Tongue (tissue), 2 donors: ENCODE results near the gene ABLIM2. TPM values are rescaled to one million over a fixed set of nuclear protein-coding genes. Genes with fewer than 3 reads are reported as not detected.

Source experiments
- DNase-seq: peaks from one replicate; pipeline ENCODE4 v3.0.0-alpha.2; 2015
- total RNA-seq: library from RNA; depleted of rRNA; stranded (reverse); fragments of >200 nt; gene quantifications from one replicate; pipeline ENCODE4 v1.2.3, GENCODE V29; 2014

Gene ABLIM2
- total RNA-seq, 1 donor from 2014 or later, result 44.2 TPM

- DNase-seq, result no peak
These were observed 73.7 kb downstream of the ABLIM2 start for GRCh38 chr4:8084712-8085490.

GRCh38 chr4:8084031-8084660, 74.5 kb downstream of the ABLIM2 start:
- DNase-seq, result no peak

GRCh38 chr4:8083086-8083825, 75.4 kb downstream of the ABLIM2 start:
- no peak for DNase-seq

GRCh38 chr4:8082517-8083055, 76.0 kb downstream of the ABLIM2 start:
- DNase-seq, result no peak

GRCh38 chr4:8081621-8082516, 76.7 kb downstream of the ABLIM2 start:
- DNase-seq, result peak; percentile 15

- no peak for DNase-seq
These were observed 77.4 kb downstream of the ABLIM2 start for GRCh38 chr4:8081171-8081570.

DNA sequence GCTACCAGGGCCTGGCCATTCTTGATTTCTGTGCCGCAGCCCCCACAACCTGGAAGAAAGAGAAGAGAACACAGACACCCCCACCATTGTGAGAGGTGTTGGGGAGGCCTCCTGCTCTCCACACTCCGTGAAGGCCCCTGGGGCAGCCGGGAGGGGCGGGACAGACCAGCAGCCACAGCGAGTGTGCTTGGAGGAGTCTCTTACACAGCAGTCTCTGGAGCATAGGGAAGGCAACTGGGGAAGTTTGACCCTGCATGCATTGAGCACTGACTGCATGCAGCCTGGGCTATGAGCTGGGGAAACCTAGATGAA, 77.9 kb downstream of the ABLIM2 start:
- no peak for DNase-seq

- peak; percentile 34 for DNase-seq
These were observed 78.5 kb downstream of the ABLIM2 start for GRCh38 chr4:8079916-8080753.

DNA sequence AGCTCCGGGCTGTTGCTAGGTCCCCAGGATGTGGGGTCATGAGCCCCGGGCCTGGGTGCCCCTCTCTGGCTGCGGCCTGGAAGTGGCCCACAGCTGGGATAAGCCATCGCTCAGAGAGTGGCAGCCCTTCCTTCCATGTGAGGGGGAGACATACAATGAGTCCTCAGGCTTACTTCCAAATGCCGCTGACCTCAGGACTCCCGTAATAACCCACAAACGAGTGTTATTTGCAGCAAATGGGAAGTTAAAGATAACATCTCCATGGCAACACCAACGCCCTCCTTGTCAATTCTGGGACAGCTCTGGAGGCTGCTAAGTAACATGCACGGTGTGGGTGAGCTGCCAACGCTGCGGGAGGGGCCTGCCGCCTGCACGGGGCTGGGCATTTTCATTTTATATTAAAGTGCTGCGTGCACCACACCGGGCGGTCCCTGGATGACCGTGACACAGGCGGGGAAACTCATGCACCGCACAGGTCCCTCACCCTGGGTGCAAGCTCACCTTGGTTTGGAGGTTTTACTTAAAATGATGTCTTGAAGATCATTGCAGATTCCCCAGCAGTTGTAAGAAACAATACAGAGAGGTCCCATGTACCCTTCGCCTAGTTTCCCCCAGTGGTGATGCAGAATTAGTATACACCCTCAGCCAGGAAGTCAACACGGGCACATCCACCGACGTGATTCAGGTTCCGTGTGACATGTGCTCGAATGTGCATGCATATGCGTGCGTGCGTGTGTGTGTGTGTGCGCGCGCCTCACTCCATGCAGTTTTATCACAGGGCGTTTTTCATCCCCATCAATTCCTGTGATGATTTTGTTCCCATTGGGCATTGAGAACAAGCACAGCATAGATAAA, 79.4 kb downstream of the ABLIM2 start:
- no peak for DNase-seq

DNA sequence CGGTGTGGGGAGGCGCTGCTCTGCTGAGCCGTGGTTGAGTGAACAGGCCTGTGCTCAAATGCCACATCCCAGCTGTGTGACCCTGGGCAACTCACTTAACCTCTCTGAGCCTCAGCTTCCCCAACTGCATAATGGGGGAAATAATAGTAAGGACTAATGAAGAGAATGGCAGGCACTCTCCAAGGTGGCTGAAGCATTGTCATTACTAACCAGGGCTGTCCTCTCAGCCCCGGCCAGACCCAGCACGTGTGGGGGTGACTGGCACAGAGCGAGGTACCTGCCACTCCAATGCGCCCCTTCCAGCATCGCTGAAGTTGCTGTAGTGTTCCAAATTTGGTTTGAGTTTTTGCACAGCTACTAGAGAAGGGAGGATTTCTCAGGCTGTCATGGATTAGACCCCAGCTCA, 80.0 kb downstream of the ABLIM2 start:
- DNase-seq, result no peak

DNA sequence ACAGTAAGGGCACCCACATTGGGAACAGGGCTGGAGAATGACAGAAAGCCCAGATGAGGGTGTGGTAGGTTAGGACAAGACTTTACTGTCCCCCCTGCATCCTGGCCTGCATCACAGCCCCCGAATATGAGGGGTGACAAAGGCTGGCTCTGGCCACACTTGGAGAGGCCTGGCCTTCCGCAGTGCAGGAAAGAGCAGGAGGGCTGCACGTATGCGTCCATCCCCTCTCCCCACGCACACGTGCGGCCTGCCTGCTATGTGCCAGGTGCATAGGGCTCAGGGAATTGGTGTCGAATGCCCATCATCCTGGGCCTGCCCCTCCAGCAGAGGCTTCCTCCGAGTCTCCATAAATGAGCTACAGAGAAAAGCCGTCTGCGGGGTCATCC, 80.5 kb downstream of the ABLIM2 start:
- no peak for DNase-seq

- no peak for DNase-seq
These were observed 81.2 kb downstream of the ABLIM2 start for GRCh38 chr4:8077181-8078108.

DNA sequence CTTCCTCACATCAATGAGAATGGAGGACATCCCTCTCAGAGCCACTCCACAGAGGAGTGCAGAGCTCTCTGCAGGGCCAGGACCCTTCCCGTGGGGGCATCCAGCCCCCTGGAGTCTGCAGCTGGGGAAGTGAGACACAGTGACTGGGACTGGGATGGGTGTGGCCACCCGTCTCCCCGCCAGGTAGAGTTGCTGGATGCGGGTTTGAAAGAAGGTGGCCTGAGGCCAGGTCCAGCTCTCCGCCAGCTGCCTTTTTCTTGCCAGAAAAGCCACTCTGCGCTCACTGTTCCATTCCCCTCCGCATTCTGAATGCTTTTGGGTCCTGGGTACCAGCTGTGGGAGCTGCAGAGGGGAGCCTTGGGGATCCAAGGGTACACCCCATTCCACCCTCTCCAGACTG, 82.6 kb downstream of the ABLIM2 start:
- no peak for DNase-seq

GRCh38 chr4:8073206-8073863, 85.3 kb downstream of the ABLIM2 start:
- no peak for DNase-seq

GRCh38 chr4:8072235-8072968, 86.2 kb downstream of the ABLIM2 start:
- DNase-seq, result no peak

DNA sequence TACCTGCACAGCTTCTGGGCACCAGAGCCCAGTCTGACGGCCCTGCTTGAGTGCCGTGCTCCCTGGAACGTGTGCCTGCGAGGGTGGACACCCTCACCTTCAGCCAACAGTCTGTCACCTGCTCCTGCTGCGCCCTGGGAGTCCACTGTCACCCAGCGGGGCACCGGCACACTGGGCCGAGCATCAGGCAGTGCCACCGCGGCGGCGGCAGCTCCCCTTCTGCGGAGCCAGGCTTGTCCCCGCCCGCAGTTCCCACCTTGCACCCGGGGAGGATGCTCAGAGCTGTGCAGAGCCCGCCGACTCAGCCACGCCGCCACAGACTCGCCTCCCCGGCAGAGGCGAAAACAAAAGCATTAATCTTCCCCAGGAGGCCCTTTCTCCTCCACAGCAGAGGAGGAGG, 86.8 kb downstream of the ABLIM2 start:
- no peak for DNase-seq
